Endothelial cell (in vitro differentiated cells): ENCODE measurements around the gene HDAC5. TPM values are rescaled to one million over a fixed set of nuclear protein-coding genes. Genes with fewer than 3 reads are reported as not detected.

ENCODE experiments used
- DNase-seq: peaks from one replicate; pipeline ENCODE4 v3.0.0; 2021; ENCODE audit warnings: low spot score
- H3K27ac Mint-ChIP-seq: one replicate; pipeline ENCODE4 v1.8.0; 2021; ENCODE audit warnings: mixed read lengths, inconsistent platforms; ENCODE audit not compliant: unreplicated experiment
- H3K27me3 Mint-ChIP-seq: one replicate; pipeline ENCODE4 v1.8.0; 2021; ENCODE audit warnings: mild to moderate bottlenecking, moderate library complexity, mixed read lengths, inconsistent platforms; ENCODE audit not compliant: unreplicated experiment
- H3K36me3 Mint-ChIP-seq: one replicate; pipeline ENCODE4 v1.8.0; 2021; ENCODE audit warnings: mild to moderate bottlenecking, low read depth, mixed read lengths, inconsistent platforms; ENCODE audit not compliant: unreplicated experiment
- H3K4me1 Mint-ChIP-seq: one replicate; pipeline ENCODE4 v1.8.0; 2021; ENCODE audit warnings: mild to moderate bottlenecking, mixed read lengths, inconsistent platforms; ENCODE audit not compliant: unreplicated experiment
- H3K4me3 Mint-ChIP-seq: one replicate; pipeline ENCODE4 v1.8.0; 2021; ENCODE audit warnings: mild to moderate bottlenecking, mixed read lengths, inconsistent platforms; ENCODE audit not compliant: unreplicated experiment
- H3K9me3 Mint-ChIP-seq: one replicate; pipeline ENCODE4 v1.8.0; 2021; ENCODE audit warnings: mixed read lengths, inconsistent platforms; ENCODE audit not compliant: unreplicated experiment
- CTCF ChIP-seq: fragments of 200-600 bp; sonication (generic); IDR thresholded peaks from one replicate; pipeline ENCODE4 v1.5.0; 2021; ENCODE audit warnings: antibody characterized with exemption; ENCODE audit not compliant: unreplicated experiment
- total RNA-seq: library from RNA; stranded (reverse); fragmentation: NEBNext Ultra II Directional; extraction: Animal tissue kit (Norgen Biotek cat#: 25700); gene quantifications from one replicate; pipeline ENCODE4 v1.2.1, GENCODE V29; 2021; ENCODE audit not compliant: unreplicated experiment

The HDAC5 gene
- total RNA-seq, 1 donor from 2014 or later, result 51.4 TPM

GRCh38 chr17:44079877-44080821 is 43.3 kb downstream of the HDAC5 start:
- Mint-ChIP-seq H3K27ac (no peak overlapping the region), H3K36me3 (peaks cover 32% of the 10 kb centered on the region), H3K4me3 (no peak overlapping the region)

GRCh38 chr17:44078412-44078811 is 45.0 kb downstream of the HDAC5 start:
- H3K36me3 Mint-ChIP-seq, result peaks cover 32% of the 10 kb centered on the region
- H3K4me3 Mint-ChIP-seq, result no peak overlapping the region
- peaks cover 10% of the 10 kb centered on the region for H3K27me3 Mint-ChIP-seq
- no peak for DNase-seq
- H3K4me1 Mint-ChIP-seq, result peaks cover 5% of the 10 kb centered on the region
- TF ChIP-seq CTCF, result no peak
- no peaks in the 10 kb centered on the region for H3K9me3 Mint-ChIP-seq
- no peak overlapping the region for H3K27ac Mint-ChIP-seq

More at GRCh38 chr17:44079877-44080821, 43.3 kb downstream of the HDAC5 start:
- Mint-ChIP-seq H3K4me1 (peaks cover 10% of the 10 kb centered on the region), H3K9me3 (no peaks in the 10 kb centered on the region), H3K27me3 (peaks cover 15% of the 10 kb centered on the region)
- no peak for DNase-seq
- TF ChIP-seq CTCF, result no peak

GRCh38 chr17:44077595-44077909 is 45.9 kb downstream of the HDAC5 start:
- no peak for DNase-seq
- H3K27ac Mint-ChIP-seq, result no peak overlapping the region
- H3K27me3 Mint-ChIP-seq, result peaks cover 10% of the 10 kb centered on the region
- H3K36me3 Mint-ChIP-seq, result peaks cover 29% of the 10 kb centered on the region
- no peak for TF ChIP-seq CTCF
- H3K4me3 Mint-ChIP-seq, result no peak overlapping the region
- H3K4me1 Mint-ChIP-seq, result peaks cover 9% of the 10 kb centered on the region
- H3K9me3 Mint-ChIP-seq, result no peaks in the 10 kb centered on the region

- TF ChIP-seq CTCF, result no peak
- peaks cover 11% of the 10 kb centered on the region for H3K4me1 Mint-ChIP-seq
- H3K27me3 Mint-ChIP-seq, result peaks cover 11% of the 10 kb centered on the region
- peak overlapping the region; percentile 76 for H3K4me3 Mint-ChIP-seq
- peaks cover 23% of the 10 kb centered on the region for H3K36me3 Mint-ChIP-seq
- H3K27ac Mint-ChIP-seq, result peak overlapping the region; percentile 61
- no peak for DNase-seq
- H3K9me3 Mint-ChIP-seq, result no peaks in the 10 kb centered on the region
Observed at GRCh38 chr17:44076716-44077594, 46.5 kb downstream of the HDAC5 start.
